ENCODE results near the gene DBNDD1.

The DBNDD1 gene

DNA sequence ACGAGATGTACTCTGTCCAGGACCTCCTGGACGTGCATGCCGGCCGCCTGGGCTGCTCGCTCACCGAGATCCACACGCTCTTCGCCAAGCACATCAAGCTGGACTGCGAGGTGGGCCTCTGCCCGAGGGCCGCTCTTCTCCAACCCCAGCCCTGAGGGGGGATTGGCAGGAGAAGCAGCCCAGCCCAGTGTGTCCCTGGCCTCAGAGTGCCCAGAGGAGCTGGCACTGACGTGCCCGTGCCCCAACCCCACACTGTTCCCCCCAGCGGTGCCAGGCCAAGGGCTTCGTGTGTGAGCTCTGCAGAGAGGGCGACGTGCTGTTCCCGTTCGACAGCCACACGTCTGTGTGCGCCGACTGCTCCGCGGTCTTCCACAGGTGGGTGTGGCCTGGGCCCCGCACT lies 55.1 kb downstream of the DBNDD1 start:
- no peaks in the 10 kb centered on the region for H3K36me3 ChIP-seq (ENCODE audit: control insufficient read depth, insufficient read depth, low read length)
- no peaks in the 10 kb centered on the region for H3K9me3 ChIP-seq (ENCODE audit: control insufficient read depth, low read length)
- no peak for DNase-seq
- no peaks in the 10 kb centered on the region for H3K4me1 ChIP-seq (ENCODE audit: control insufficient read depth, insufficient read depth, low read length, poor library complexity, severe bottlenecking)
- H3K27me3 ChIP-seq (replicated peaks; ENCODE audit: control insufficient read depth, insufficient read depth, low read length, poor library complexity, severe bottlenecking), result no peaks in the 10 kb centered on the region
- H3K4me3 ChIP-seq (ENCODE audit: insufficient read depth, low read depth, low read length, poor library complexity, severe bottlenecking), result no peak overlapping the region
- H3K27ac ChIP-seq (ENCODE audit: insufficient read depth, low read length, poor library complexity, severe bottlenecking), result no peak overlapping the region

DNA sequence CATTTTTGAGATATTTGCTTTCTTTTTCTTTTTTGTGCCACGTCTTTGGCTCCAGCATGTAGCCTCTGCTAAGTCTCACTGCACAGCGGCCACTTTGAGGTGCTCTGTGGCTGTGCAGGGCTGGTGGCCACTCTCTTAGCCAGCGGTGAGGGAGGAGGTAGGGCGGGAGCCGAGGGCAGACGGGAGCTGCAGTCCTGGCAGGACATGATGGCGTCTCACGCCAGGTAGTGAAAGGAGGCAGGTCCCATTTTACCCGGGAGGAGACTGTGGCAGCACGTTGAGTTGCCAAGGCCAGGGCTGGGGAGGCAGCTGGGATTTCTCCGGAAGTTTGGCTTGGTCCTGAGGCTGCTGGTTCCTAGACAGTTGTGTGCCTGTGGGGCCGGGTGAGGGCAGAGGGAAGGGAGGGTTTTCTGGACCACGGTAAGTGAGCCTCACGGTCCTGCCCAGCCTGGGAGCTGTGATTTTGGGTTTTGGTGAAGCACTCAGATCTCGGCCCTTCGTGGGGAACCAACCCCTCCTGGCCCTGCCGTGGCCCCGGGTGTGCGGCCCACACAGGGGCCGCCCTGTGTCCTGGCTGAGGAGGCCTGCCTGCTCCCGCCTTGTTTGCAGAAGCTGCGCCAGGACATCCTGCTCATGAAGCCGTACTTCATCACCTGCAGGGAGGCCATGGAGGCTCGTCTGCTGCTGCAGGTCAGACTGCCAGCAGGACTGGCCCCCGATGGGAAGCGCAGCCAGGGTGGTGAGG lies 56.3 kb downstream of the DBNDD1 start:
- Histone ChIP-seq H3K27me3 (replicated peaks; ENCODE audit: control insufficient read depth, insufficient read depth, low read length, poor library complexity, severe bottlenecking) (no peaks in the 10 kb centered on the region), H3K36me3 (ENCODE audit: control insufficient read depth, insufficient read depth, low read length) (peaks cover under 1% of the 10 kb centered on the region), H3K4me1 (ENCODE audit: control insufficient read depth, insufficient read depth, low read length, poor library complexity, severe bottlenecking) (no peaks in the 10 kb centered on the region), H3K9me3 (ENCODE audit: control insufficient read depth, low read length) (no peaks in the 10 kb centered on the region), H3K27ac (ENCODE audit: insufficient read depth, low read length, poor library complexity, severe bottlenecking) (no peak overlapping the region), H3K4me3 (ENCODE audit: insufficient read depth, low read depth, low read length, poor library complexity, severe bottlenecking) (no peak overlapping the region)
- no peak for DNase-seq

DNA sequence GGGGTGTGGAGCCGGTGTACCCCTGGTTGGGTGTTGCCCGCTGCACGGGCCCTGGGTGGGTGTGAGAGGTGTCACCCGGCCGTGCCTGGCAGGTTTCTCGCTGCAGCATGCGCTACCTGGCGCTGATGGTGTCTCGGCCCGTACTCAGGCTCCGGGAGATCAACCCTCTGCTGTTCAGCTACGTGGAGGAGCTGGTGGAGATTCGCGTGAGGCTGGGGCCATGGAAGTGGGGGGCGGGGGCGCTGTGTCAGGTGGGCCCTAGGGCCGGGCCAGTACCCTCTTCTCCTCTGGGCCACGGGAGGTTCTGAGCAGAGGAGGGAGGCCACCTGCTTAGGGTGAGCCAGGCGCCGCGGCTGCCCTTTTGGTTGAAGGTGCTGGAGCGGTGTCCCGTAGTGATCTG lies 57.3 kb downstream of the DBNDD1 start:
- no peaks in the 10 kb centered on the region for H3K9me3 ChIP-seq (ENCODE audit: control insufficient read depth, low read length)
- H3K27ac ChIP-seq (ENCODE audit: insufficient read depth, low read length, poor library complexity, severe bottlenecking), result no peak overlapping the region
- peaks cover 6% of the 10 kb centered on the region for H3K36me3 ChIP-seq (ENCODE audit: control insufficient read depth, insufficient read depth, low read length)
- H3K27me3 ChIP-seq (replicated peaks; ENCODE audit: control insufficient read depth, insufficient read depth, low read length, poor library complexity, severe bottlenecking), result no peaks in the 10 kb centered on the region
- DNase-seq, result no peak
- H3K4me3 ChIP-seq (ENCODE audit: insufficient read depth, low read depth, low read length, poor library complexity, severe bottlenecking), result no peak overlapping the region
- H3K4me1 ChIP-seq (ENCODE audit: control insufficient read depth, insufficient read depth, low read length, poor library complexity, severe bottlenecking), result no peaks in the 10 kb centered on the region

DNA sequence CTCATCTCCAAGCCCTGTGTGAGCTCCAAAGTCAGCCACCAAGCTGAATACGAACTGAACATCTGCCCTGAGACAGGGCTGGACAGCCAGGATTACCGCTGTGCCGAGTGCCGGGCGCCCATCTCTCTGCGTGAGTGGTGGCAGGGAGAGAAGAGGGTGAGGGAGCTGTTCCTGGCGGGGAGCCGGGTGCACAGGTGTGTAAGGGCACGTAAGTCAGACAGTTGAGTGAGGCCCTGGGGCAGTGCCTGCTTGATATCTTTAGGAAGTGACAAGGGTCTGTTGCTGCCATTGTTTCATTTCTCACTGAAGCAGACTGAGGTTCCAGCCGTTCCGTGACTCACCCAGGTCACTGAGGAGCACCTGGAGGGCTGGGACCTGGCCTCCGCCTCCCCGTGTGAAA lies 58.3 kb downstream of the DBNDD1 start:
- Histone ChIP-seq H3K27me3 (replicated peaks; ENCODE audit: control insufficient read depth, insufficient read depth, low read length, poor library complexity, severe bottlenecking) (no peaks in the 10 kb centered on the region), H3K27ac (ENCODE audit: insufficient read depth, low read length, poor library complexity, severe bottlenecking) (no peak overlapping the region)

DNA sequence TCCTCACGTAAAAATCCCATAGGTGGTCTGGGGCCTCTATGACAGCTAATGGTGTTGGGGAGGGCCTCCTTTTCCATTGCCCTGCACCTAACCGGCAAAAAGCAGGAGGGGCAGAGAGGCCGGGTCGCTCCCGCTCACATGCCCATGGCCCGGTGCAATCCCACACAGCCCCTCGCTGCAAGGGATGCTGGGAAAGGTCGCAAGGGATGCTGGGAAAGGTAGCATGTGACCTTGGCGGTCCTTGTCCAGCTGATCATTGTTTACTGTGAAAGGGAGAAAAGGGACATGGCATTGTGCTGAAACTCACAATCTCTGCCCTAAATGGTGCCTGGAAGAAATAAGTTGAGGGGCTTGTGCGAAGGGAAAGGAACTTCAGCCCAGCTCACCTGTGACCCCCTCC lies 60.7 kb downstream of the DBNDD1 start:
- Histone ChIP-seq H3K27me3 (replicated peaks; ENCODE audit: control insufficient read depth, insufficient read depth, low read length, poor library complexity, severe bottlenecking) (no peaks in the 10 kb centered on the region), H3K36me3 (ENCODE audit: control insufficient read depth, insufficient read depth, low read length) (peaks cover 11% of the 10 kb centered on the region), H3K9me3 (ENCODE audit: control insufficient read depth, low read length) (no peaks in the 10 kb centered on the region), H3K4me3 (ENCODE audit: insufficient read depth, low read depth, low read length, poor library complexity, severe bottlenecking) (no peak overlapping the region), H3K27ac (ENCODE audit: insufficient read depth, low read length, poor library complexity, severe bottlenecking) (no peak overlapping the region), H3K4me1 (ENCODE audit: control insufficient read depth, insufficient read depth, low read length, poor library complexity, severe bottlenecking) (no peaks in the 10 kb centered on the region)
- DNase-seq, result no peak

More for the DNA sequence above, 58.3 kb downstream of the DBNDD1 start:
- no peak overlapping the region for H3K4me3 ChIP-seq (ENCODE audit: insufficient read depth, low read depth, low read length, poor library complexity, severe bottlenecking)
- DNase-seq, result no peak
- H3K9me3 ChIP-seq (ENCODE audit: control insufficient read depth, low read length), result no peaks in the 10 kb centered on the region
- H3K36me3 ChIP-seq (ENCODE audit: control insufficient read depth, insufficient read depth, low read length), result peaks cover 11% of the 10 kb centered on the region
- H3K4me1 ChIP-seq (ENCODE audit: control insufficient read depth, insufficient read depth, low read length, poor library complexity, severe bottlenecking), result no peaks in the 10 kb centered on the region

DNA sequence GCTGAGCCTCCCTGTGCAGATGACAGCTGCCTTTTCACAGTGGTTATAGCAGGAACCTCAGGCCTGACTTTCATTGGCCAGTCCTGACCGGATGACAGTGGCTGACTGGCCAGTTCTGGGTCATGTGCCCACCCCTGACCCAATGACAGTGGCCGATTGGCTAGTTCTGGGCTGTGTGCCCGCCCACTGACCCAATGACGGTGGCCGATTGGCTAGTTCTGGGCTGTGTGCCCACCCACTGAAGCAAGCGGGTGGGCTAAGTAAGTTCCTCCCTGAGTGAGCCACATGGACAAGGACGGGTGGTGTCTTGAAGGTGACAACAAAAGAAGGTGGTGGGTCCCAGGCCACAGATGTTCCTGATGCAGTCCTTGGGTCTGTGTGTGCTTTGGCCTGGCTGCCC lies 61.2 kb downstream of the DBNDD1 start:
- Histone ChIP-seq H3K27me3 (replicated peaks; ENCODE audit: control insufficient read depth, insufficient read depth, low read length, poor library complexity, severe bottlenecking) (no peaks in the 10 kb centered on the region), H3K27ac (ENCODE audit: insufficient read depth, low read length, poor library complexity, severe bottlenecking) (no peak overlapping the region), H3K4me1 (ENCODE audit: control insufficient read depth, insufficient read depth, low read length, poor library complexity, severe bottlenecking) (no peaks in the 10 kb centered on the region), H3K36me3 (ENCODE audit: control insufficient read depth, insufficient read depth, low read length) (peaks cover 11% of the 10 kb centered on the region), H3K4me3 (ENCODE audit: insufficient read depth, low read depth, low read length, poor library complexity, severe bottlenecking) (no peak overlapping the region), H3K9me3 (ENCODE audit: control insufficient read depth, low read length) (no peaks in the 10 kb centered on the region)
- DNase-seq, result no peak

DNA sequence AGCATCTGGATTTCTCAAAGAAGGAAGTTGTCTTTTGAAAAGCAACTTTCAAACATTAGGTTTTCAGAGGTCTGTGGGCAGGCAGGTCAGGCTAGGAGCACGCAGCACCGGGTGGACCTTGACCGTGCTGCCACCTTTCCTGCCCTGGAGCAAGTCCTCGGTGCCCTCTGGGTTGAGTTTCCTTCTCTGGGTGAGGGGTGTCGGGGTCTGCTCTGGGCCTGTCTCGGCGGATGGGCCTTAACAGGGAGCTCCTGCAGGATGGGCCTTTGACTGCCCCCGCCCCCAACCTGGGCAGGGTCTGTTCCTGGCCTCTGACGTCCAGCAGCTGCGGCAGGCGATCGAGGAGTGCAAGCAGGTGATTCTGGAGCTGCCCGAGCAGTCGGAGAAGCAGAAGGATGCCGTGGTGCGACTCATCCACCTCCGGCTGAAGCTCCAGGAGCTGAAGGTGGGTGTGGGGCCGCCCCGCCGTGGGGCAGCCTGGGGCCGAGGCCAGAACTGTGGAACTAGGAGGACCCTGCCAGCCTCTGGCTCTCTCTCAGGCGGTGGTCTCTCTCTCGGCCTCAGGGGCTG lies 62.0 kb downstream of the DBNDD1 start:
- Histone ChIP-seq H3K4me1 (ENCODE audit: control insufficient read depth, insufficient read depth, low read length, poor library complexity, severe bottlenecking) (no peaks in the 10 kb centered on the region), H3K27me3 (replicated peaks; ENCODE audit: control insufficient read depth, insufficient read depth, low read length, poor library complexity, severe bottlenecking) (no peaks in the 10 kb centered on the region), H3K9me3 (ENCODE audit: control insufficient read depth, low read length) (no peaks in the 10 kb centered on the region), H3K4me3 (ENCODE audit: insufficient read depth, low read depth, low read length, poor library complexity, severe bottlenecking) (no peak overlapping the region), H3K27ac (ENCODE audit: insufficient read depth, low read length, poor library complexity, severe bottlenecking) (no peak overlapping the region), H3K36me3 (ENCODE audit: control insufficient read depth, insufficient read depth, low read length) (peaks cover 11% of the 10 kb centered on the region)
- no peak for DNase-seq

DNA sequence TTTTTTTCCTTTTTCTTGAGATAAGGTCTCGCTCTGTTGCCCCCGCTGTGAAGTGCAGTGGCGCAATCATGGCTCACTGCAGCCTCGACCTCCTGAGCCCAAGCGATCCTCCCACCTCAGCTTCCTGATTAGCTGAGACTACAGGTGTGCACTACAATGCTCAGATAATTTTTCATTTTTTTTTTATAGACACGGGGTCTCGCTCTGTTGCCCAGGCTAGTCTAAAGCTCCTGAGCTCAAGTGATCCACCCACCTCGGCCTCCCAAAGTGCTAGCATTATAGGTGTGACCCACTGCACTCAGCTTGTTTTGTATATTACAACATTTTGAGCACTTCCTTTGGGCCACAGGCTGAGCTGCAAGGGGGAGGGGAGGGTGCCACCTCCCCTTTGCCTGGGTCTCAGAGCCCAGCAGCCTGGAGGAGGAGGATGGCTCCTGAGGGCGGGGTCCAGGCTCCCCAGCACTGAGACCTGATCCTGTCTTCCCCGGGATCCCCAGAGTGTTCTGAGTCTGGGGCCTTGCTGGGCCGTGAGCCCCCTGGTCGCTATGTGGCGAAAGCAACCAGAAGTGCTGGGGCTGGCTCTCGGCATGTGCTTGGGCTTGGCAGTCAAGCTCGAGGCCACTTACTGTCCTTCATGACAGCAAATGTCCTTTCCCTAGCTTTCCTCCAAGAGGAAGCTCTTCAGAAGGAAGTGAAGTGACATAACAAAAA lies 62.6 kb downstream of the DBNDD1 start:
- Histone ChIP-seq H3K36me3 (ENCODE audit: control insufficient read depth, insufficient read depth, low read length) (peaks cover 11% of the 10 kb centered on the region), H3K27me3 (replicated peaks; ENCODE audit: control insufficient read depth, insufficient read depth, low read length, poor library complexity, severe bottlenecking) (no peaks in the 10 kb centered on the region), H3K4me1 (ENCODE audit: control insufficient read depth, insufficient read depth, low read length, poor library complexity, severe bottlenecking) (no peaks in the 10 kb centered on the region), H3K27ac (ENCODE audit: insufficient read depth, low read length, poor library complexity, severe bottlenecking) (no peak overlapping the region), H3K4me3 (ENCODE audit: insufficient read depth, low read depth, low read length, poor library complexity, severe bottlenecking) (no peak overlapping the region), H3K9me3 (ENCODE audit: control insufficient read depth, low read length) (no peaks in the 10 kb centered on the region)
- DNase-seq, result no peak

DNA sequence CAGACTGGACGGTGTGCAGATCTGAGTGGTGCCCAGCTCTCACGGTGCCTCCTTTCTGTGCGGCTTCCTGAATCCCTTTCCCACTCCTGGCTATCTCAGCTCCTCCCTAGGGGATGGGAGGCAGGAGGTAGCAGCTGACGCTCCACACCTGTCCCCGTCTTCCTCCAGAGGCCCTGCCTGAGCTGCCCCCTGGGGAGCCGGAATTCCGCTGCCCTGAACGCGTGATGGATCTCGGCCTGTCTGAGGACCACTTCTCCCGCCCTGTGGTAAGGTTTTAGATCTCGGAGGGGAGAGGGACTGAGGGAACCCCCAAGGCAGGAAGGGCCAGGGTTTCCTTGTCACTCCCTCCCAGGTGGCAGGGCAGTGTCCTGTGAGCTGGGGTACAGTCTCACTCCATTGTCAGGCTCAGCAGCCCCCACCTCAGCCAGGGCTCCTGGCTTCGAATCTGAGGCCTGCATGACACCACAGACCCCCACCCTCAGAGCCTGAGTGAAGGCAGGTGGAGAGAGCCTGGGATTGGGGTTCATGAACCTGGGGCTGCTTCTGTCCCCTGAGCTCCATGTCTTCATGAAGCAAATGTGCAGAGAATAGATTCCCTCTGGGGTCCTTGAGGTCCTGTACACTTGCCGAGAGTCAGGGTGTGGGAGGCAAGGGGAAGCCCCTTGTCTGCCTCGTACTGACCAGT lies 64.1 kb downstream of the DBNDD1 start:
- no peak for DNase-seq
- Histone ChIP-seq H3K36me3 (ENCODE audit: control insufficient read depth, insufficient read depth, low read length) (peaks cover 11% of the 10 kb centered on the region), H3K4me1 (ENCODE audit: control insufficient read depth, insufficient read depth, low read length, poor library complexity, severe bottlenecking) (no peaks in the 10 kb centered on the region), H3K27ac (ENCODE audit: insufficient read depth, low read length, poor library complexity, severe bottlenecking) (no peak overlapping the region), H3K4me3 (ENCODE audit: insufficient read depth, low read depth, low read length, poor library complexity, severe bottlenecking) (no peak overlapping the region), H3K9me3 (ENCODE audit: control insufficient read depth, low read length) (no peaks in the 10 kb centered on the region), H3K27me3 (replicated peaks; ENCODE audit: control insufficient read depth, insufficient read depth, low read length, poor library complexity, severe bottlenecking) (no peaks in the 10 kb centered on the region)

Measured in effector memory CD4-positive, alpha-beta T cell (primary cell).